NCI-H2029 (cell line): ENCODE results near the gene CNNM4.

ENCODE experiments used
- DNase-seq: peaks from one replicate; lab custom pipeline; 2025; lab: John Stamatoyannopoulos, UW

Gene CNNM4

DNA sequence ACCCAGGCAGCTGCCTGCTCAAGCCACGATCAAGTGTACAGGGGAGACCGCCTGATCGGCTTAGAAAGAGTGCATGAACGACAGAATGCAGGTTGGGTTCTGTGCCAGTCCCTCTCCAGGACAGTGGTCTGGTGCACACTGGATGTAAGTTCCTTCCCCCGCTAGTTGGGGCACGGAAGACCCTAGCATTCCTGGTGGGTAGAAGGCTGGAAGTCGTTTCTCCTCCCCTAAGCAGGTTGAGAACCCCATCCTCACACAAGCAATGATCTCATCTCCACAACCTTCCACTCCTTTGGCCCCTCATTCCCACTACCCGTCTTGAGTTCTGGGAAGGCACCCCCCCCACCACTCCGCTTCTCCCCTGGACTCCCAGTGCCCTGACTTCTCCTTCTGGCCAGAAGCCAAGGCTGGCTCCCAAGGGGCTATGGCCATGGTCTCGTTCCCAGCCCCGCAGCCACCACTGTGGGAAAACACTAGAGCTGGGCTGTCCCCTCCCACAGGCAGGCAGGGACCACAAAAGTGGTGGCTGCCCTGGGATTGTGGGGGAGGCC lies 98.5 kb downstream of the CNNM4 start:
- no peak for DNase-seq

DNA sequence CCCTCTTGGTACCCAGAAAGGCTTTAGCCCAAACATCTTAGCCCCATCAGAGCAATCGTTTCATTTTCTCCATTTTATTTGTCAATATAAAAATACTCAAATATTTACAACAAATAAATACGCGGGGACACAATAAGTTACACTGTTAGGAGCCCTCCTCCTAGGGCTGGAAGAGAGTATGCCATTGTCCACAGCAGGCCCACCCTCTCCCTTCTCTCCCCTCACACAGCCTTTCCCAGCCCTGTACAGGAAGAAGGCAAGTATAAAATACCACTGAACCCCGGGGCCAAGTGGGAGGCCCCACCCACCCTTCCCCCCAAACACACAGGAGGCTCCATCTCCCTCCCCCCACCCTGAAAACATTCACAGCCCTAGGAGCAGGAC lies 99.0 kb downstream of the CNNM4 start:
- no peak for DNase-seq

DNA sequence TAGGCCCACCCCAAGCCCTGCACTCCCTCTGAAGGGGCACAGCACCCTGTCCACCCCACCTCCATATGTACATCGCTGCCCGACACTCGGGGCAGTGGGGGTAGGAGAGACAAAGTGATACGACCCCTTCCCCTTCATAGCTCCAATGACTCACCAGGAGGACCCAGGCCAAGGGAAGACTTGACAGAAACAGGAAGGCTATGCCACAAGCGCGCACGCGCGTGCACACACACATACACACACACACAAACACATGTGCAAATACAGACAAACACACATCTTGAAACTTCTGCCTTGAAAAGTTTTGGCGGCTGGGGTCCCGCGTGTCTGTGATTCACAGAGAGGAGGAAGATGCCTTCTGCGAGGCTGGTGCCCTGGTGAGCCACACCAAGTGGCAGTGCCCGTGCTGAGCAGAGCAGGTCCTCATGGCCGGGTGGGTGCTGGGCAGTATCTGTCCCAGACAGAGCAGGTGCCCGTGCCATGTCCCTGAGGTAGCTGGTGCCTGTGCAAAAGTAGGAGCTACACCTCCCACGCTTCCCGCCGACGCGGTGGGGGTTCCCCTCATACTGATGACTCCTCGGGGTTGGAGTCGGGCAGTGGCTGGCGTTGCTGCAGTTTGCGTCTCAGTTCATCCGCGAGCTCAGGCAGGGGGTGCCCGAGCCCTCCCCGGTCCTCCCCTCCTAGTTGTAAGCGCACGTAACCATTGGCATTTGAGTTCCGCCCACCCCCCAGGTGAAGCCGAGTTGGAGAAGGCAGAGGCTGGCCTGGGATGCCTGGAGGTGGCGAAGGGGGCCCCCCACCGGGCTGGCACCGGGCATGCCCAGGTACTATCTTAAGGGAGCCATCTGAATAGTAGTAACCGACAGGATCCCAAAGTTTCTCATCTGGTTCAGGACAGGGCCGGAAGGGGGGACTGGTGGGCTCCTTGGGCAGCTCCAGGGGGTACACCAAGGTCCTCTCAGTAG lies 99.6 kb downstream of the CNNM4 start:
- DNase-seq, result no peak

DNA sequence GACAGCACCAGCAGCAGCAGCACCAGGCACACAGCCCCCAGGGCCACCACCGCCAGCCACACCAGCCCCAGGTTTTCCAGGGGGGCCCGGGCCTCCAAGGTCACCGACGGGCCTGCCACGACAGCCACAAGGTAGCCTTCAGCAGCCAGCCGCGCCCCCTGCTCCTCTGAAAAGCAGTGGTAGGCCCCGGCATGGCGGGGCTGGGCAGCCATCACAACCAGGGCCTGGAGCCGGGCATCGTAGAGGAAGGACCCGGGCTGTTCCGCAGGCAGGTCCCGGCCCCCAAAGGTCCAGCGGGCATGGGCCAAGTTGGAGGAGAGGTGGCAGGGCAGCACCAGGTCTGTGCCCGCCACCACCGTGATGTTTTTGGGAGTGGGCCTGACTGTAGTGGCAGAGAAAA lies 100.4 kb downstream of the CNNM4 start:
- no peak for DNase-seq
